GM04503 (cell line): Measurements from ENCODE around the gene DGCR2.
"Not testable (repeated sequence)": the region's sequence is repeated elsewhere in the genome, so short reads cannot be mapped to it uniquely, and the experiment has no call there.

Experiments used
- DNase-seq: peaks from one replicate; pipeline ENCODE4 v3.0.0-alpha.2; 2012; ENCODE audit warnings: low read depth

The DGCR2 gene

GRCh38 chr22:19122143-19122751 is at the start of gene DGCR2:
Gene DGCR2 (minus strand): TSS chr22:19122412. CDS start chr22:19122206, 206 bp downstream.
- peak; percentile 64 for DNase-seq

GRCh38 chr22:19169947-19170318 is 47.7 kb upstream of the DGCR2 start:
- no peak for DNase-seq

GRCh38 chr22:19169002-19169946 is 47.1 kb upstream of the DGCR2 start:
- no peak for DNase-seq

GRCh38 chr22:19168088-19168890 is 46.1 kb upstream of the DGCR2 start:
- no peak for DNase-seq

- no peak for DNase-seq
These were observed 45.1 kb upstream of the DGCR2 start for GRCh38 chr22:19167106-19167869.

GRCh38 chr22:19166421-19166820 is 44.2 kb upstream of the DGCR2 start:
- no peak for DNase-seq

- DNase-seq = no peak
These were observed 42.2 kb upstream of the DGCR2 start for GRCh38 chr22:19164425-19164824.

GRCh38 chr22:19158649-19159048 is 36.4 kb upstream of the DGCR2 start:
- not testable (repeated sequence) for DNase-seq

- DNase-seq = not testable (repeated sequence)
These were observed 33.9 kb upstream of the DGCR2 start for GRCh38 chr22:19156109-19156508.

GRCh38 chr22:19152942-19153883 is 31.0 kb upstream of the DGCR2 start:
- no peak for DNase-seq

- DNase-seq = no peak
These were observed 29.3 kb upstream of the DGCR2 start for GRCh38 chr22:19151329-19152191.

- no peak for DNase-seq
These were observed 28.5 kb upstream of the DGCR2 start for GRCh38 chr22:19150482-19151328.

- DNase-seq = no peak
These were observed 27.8 kb upstream of the DGCR2 start, which contains the start of gene GSC2 for GRCh38 chr22:19149991-19150390. Gene GSC2 (minus strand): TSS chr22:19150292. CDS start chr22:19150283, 9 bp downstream.

- no peak for DNase-seq
These were observed 27.1 kb upstream of the DGCR2 start for GRCh38 chr22:19149047-19149883.

- DNase-seq = no peak
These were observed 26.3 kb upstream of the DGCR2 start for GRCh38 chr22:19148417-19149046.

- DNase-seq = no peak
These were observed 25.1 kb upstream of the DGCR2 start for GRCh38 chr22:19147195-19147780.
